ENCODE results near the gene ADAMTSL2. TPM values are rescaled to one million over a fixed set of nuclear protein-coding genes. Genes with fewer than 3 reads are reported as not detected.

The ADAMTSL2 gene
- polyA plus RNA-seq, 1 of the 3 experiments (the other 2 are of a cell fraction): 0.21 TPM

GRCh38 chr9:133513214-133514100 is 21.0 kb upstream of the ADAMTSL2 start (continued):
- peak; percentile 25 for TF ChIP-seq RAD21 (IDR thresholded peaks at IDR 0.05; ENCODE audit: low read length)
- TF ChIP-seq, protein P1, sequence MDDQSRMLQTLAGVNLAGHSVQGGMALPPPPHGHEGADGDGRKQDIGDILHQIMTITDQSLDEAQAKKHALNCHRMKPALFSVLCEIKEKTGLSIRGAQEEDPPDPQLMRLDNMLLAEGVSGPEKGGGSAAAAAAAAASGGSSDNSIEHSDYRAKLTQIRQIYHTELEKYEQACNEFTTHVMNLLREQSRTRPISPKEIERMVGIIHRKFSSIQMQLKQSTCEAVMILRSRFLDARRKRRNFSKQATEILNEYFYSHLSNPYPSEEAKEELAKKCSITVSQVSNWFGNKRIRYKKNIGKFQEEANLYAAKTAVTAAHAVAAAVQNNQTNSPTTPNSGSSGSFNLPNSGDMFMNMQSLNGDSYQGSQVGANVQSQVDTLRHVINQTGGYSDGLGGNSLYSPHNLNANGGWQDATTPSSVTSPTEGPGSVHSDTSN (IDR thresholded peaks at IDR 0.05): no peak
- no peak for TF ChIP-seq RXRA (IDR thresholded peaks at IDR 0.05; ENCODE audit: borderline replicate concordance, low read depth)
- TF ChIP-seq EZH2phosphoT487 (IDR thresholded peaks at IDR 0.05; ENCODE audit: borderline replicate concordance, low read depth): no peak
- no peak for TF ChIP-seq TAF1 (IDR thresholded peaks at IDR 0.05; ENCODE audit: borderline replicate concordance, low read depth, low read length)
- 0 out of 2 replicates have a peak, but pooled peaks have one; percentile 32 for TF ChIP-seq RCOR1 (IDR thresholded peaks at IDR 0.05; ENCODE audit: low read length)
- no peak for TF ChIP-seq IRF3 (IDR thresholded peaks at IDR 0.05; ENCODE audit: low read depth, low read length)
- no peak for TF ChIP-seq USF1 (IDR thresholded peaks at IDR 0.05; ENCODE audit: borderline replicate concordance, low read depth)
- peak; percentile 32 for TF ChIP-seq CHD2 (IDR thresholded peaks at IDR 0.05; ENCODE audit: low read length, partially characterized antibody)
- TF ChIP-seq SMC3 (IDR thresholded peaks at IDR 0.05; ENCODE audit: low read depth, low read length): no peak

DNA sequence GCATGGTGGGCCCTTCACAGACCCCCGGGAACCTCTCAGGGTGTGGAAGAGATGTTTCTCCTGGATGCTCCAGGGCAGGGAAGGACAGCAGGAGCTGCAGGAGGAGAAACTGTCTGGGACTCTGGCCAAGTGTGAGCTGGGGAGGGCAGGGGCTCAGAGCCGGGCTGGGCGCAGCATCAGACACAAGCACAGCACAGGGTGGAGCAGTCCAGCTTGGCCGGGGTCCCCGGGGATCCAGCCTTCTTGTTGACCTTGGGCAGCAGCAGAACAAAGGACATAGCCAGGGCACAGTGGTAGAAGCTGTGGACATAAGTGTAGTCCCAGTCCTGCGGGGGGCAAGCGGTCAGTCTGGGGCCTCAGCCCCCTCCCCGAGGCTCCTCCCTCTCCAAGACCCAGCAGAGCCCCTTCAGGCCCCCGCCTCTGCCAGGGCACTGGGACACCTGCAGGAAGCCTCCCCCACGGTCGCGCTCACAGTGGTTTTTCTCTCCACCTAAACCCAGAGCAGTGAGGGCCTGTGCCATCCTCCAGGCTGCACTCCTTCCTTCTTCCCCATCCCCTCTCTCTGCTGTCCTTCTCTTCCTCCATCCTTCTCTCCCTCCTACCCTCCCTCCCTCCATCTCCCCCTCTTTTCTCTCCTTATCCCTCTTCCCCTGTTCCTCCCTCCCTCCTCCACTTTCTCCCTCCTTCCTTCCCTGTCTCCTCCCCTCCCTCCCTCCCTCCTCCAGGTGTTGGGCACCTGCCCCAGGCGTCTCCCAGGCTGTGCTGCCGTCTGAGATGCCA is 19.9 kb upstream of the ADAMTSL2 start:
- peak overlapping the region; percentile 7; the same call in 1 of the 2 replicates for H3K4me2 ChIP-seq
- WGBS (ENCODE audit: low lambda C conversion rate): 26% methylated on average over 12 of the region's 14 CpGs
- no peaks in the 10 kb centered on the region for H3K36me3 ChIP-seq (replicated peaks in 1 of 2; ENCODE audit: control insufficient read depth in 1 of 2, insufficient read depth in 2 of 2, low read length in 1 of 2)
- H3K27me3 ChIP-seq (ENCODE audit: insufficient read depth): no peaks in the 10 kb centered on the region
- H3K4me3 ChIP-seq (ENCODE audit: low read depth in 2 of 2, low read length in 1 of 2): peak overlapping the region in 1 of 2 experiments; percentile 22; a peak in 1 of 4 replicates
- CTCF ChIA-PET: interaction anchor here (1.0 to 2.6 kb wide), 4 partner anchors 19 to 121 kb away, joined by 3 to 12 read pairs (median 4); partner anchors contain the start of gene ADAMTSL2
- H3F3A ChIP-seq (replicated peaks; ENCODE audit: insufficient read depth): peaks cover 4% of the 10 kb centered on the region
- H2AFZ ChIP-seq (ENCODE audit: low read depth): no peak overlapping the region
- H3K4me1 ChIP-seq (ENCODE audit: control insufficient read depth in 1 of 2, insufficient read depth in 2 of 2, low read depth in 1 of 2, low read length in 1 of 2): peaks cover 0 to 70% of the 10 kb centered on the region in 2 experiments; a peak in 2 of 4 replicates
- no peak overlapping the region for H3K9ac ChIP-seq
- H4K20me1 ChIP-seq (ENCODE audit: insufficient read depth): no peaks in the 10 kb centered on the region
- no peaks in the 10 kb centered on the region for H3K79me2 ChIP-seq (ENCODE audit: insufficient read depth)
- no peaks in the 10 kb centered on the region for H3K9me2 ChIP-seq
- POLR2A ChIA-PET: interaction anchor here (0.5 to 3.4 kb wide), 17 partner anchors 7 to 167 kb away, joined by 3 to 37 read pairs (median 4); partner anchors contain the start of genes ADAMTSL2, DBH, FAM163B and MED22
- H3K9me3 ChIP-seq: no peaks in the 10 kb centered on the region
- H3K27ac ChIP-seq (ENCODE audit: low read depth in 2 of 2, low read length in 1 of 2): peak overlapping the region in 1 of 2 experiments; percentile 99; a peak in 2 of 4 replicates
- DNase-seq: peak; percentile 85
- TF ChIP-seq FOSL2 (IDR thresholded peaks at IDR 0.05; ENCODE audit: borderline replicate concordance, low read depth) (no peak), IRF3 (IDR thresholded peaks at IDR 0.05; ENCODE audit: low read depth, low read length) (no peak), FOXM1 (IDR thresholded peaks at IDR 0.05; ENCODE audit: low read depth) (no peak), ELF1 (IDR thresholded peaks at IDR 0.05) (no peak), USF1 (IDR thresholded peaks at IDR 0.05; ENCODE audit: borderline replicate concordance, low read depth) (no peak), JUND (IDR thresholded peaks at IDR 0.05) (no peak), EZH2phosphoT487 (IDR thresholded peaks at IDR 0.05; ENCODE audit: borderline replicate concordance, low read depth) (no peak), CHD2 (IDR thresholded peaks at IDR 0.05; ENCODE audit: low read length, partially characterized antibody) (no peak), MXI1 (IDR thresholded peaks at IDR 0.05; ENCODE audit: low read depth, low read length) (0 out of 2 replicates have a peak, but pooled peaks have one; percentile 9), GATA2 (CRISPR knock-in tag; IDR thresholded peaks at IDR 0.05) (peak; percentile 19; the same call in 1 of the 2 replicates)
- TF ChIP-seq, protein P2, sequence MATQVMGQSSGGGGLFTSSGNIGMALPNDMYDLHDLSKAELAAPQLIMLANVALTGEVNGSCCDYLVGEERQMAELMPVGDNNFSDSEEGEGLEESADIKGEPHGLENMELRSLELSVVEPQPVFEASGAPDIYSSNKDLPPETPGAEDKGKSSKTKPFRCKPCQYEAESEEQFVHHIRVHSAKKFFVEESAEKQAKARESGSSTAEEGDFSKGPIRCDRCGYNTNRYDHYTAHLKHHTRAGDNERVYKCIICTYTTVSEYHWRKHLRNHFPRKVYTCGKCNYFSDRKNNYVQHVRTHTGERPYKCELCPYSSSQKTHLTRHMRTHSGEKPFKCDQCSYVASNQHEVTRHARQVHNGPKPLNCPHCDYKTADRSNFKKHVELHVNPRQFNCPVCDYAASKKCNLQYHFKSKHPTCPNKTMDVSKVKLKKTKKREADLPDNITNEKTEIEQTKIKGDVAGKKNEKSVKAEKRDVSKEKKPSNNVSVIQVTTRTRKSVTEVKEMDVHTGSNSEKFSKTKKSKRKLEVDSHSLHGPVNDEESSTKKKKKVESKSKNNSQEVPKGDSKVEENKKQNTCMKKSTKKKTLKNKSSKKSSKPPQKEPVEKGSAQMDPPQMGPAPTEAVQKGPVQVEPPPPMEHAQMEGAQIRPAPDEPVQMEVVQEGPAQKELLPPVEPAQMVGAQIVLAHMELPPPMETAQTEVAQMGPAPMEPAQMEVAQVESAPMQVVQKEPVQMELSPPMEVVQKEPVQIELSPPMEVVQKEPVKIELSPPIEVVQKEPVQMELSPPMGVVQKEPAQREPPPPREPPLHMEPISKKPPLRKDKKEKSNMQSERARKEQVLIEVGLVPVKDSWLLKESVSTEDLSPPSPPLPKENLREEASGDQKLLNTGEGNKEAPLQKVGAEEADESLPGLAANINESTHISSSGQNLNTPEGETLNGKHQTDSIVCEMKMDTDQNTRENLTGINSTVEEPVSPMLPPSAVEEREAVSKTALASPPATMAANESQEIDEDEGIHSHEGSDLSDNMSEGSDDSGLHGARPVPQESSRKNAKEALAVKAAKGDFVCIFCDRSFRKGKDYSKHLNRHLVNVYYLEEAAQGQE (IDR thresholded peaks at IDR 0.05; ENCODE audit: low read depth, low read length): no peak

All from SK-N-SH (cell line).